GM21576 (cell line): ENCODE results near the gene ARRDC5.
"Not testable (repeated sequence)": the region's sequence is repeated elsewhere in the genome, so short reads cannot be mapped to it uniquely, and the experiment has no call there.

ENCODE experiments used
- ATAC-seq: cut with Tn5 transposase; IDR thresholded peaks from one replicate; pipeline ENCODE4 v1.9.1; 2021; ENCODE audit warnings: mild to moderate bottlenecking, moderate library complexity; ENCODE audit not compliant: unreplicated experiment

Gene ARRDC5

GRCh38 chr19:4910594-4911281, 8.0 kb upstream of the ARRDC5 start:
- ATAC-seq = no peak

GRCh38 chr19:4909897-4910593, 7.3 kb upstream of the ARRDC5 start:
- peak; percentile 65 for ATAC-seq

DNA sequence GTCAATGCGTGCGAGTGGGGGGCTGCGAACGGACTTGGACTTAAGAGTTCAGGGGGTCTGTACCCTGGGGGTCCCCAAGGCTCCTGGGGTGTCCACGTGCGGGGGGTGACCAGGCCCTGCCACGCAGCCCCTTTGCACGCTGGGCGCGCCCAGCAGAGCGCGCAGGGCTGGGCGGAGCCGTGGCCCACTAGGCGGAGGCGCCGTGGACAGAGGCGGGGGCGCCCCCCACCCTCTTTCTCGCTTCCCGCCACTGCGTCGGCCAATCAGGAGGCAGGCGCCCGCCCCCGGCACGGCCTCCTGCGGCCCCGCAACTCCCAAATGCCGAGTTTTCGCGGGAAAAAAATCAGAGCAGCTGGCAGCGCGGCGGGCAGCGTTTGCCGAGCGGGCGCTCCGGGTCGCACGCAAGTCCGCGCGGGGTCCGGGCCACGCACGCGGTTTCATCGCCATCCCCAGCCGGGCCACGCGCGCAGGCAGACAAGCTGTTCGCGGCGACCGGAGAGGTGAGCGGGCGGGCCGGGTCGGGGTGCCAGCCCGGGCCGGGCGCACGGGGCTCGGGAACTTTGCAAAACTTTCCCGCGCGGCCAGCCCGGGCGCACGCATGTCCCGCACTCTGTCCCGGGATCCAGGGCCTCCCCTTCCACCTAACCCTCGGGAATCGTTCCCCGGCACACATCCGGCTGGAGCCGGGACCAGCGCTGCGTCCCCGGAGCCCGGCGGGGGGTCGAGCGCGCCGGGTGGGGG, 6.6 kb upstream of the ARRDC5 start, which contains the start of gene UHRF1:
TSS of gene UHRF1 (plus strand) at position 346 of the 741 bp plus-strand sequence. CDS start 1,385 bp downstream, outside the sequence.
- no peak for ATAC-seq

GRCh38 chr19:4908781-4909155, 6.1 kb upstream of the ARRDC5 start:
- ATAC-seq = no peak

DNA sequence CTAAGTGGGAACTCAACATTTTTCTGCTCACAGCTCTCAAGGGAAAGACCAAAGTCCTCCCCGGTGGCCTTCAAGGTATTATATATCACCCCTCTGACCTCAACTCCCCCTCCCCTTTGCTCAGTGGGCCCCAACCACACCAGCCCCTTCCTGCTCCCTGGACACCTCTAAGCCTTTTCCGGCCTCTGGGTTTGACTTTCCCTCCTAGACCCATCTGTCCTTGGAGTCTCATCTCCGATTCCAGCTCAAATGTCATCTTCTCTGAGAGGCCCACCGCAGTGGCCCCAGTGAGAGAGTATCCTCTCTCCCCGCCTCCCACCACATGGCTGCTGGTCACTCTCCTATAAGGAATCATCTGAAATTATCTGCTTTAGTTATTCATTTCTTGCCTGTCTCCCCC, 5.7 kb upstream of the ARRDC5 start:
- no peak for ATAC-seq

GRCh38 chr19:4906963-4907362, 4.3 kb upstream of the ARRDC5 start:
- ATAC-seq = no peak

DNA sequence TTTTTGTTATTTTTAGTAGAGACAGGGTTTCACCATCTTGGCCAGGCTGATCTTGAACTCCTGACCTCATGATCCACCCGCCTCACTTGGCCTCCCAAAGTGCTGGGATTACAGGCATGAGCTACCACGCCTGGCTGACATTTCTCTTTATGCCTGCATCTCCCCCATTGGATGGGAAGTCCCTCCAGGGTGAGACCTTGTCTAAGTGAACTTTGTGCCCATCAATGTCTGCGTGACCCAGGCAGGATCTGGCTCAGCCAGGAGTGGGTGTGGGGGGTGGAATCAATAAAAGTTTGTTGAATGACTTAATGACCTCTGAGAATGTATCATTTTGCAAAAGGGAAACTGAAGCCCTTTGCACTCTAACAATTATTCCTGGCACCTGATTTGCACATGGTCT, 1.8 kb upstream of the ARRDC5 start:
- no peak for ATAC-seq

- ATAC-seq = not testable (repeated sequence)
Measured at GRCh38 chr19:4900879-4901278, 1.8 kb downstream of the ARRDC5 start.

DNA sequence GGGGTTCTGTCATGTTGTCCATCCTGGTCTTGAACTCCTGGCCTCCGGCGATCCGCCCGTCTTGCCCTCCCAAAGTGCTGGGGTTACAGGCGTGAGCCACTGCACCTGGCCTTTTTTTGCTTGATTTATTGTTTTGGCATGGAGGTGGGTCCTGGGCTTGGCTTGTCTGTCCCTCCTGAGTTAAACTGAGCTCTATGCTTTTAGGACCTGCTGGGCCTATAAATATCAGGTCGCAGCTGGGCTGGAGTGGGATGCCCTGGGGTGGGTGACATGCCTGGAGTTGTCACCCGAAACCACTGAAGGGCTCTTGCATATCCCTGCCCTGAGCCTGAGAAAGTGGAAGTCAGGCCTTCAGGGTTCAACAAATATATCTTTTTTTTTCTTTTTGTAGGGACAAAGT, 5.5 kb downstream of the ARRDC5 start:
- no peak for ATAC-seq

- ATAC-seq = no peak
Measured at GRCh38 chr19:4896372-4896771, 6.3 kb downstream of the ARRDC5 start.

GRCh38 chr19:4892962-4893361, 9.7 kb downstream of the ARRDC5 start:
- not testable (repeated sequence) for ATAC-seq

- ATAC-seq = no peak
Measured at GRCh38 chr19:4891066-4891465, 11.6 kb downstream of the ARRDC5 start.

DNA sequence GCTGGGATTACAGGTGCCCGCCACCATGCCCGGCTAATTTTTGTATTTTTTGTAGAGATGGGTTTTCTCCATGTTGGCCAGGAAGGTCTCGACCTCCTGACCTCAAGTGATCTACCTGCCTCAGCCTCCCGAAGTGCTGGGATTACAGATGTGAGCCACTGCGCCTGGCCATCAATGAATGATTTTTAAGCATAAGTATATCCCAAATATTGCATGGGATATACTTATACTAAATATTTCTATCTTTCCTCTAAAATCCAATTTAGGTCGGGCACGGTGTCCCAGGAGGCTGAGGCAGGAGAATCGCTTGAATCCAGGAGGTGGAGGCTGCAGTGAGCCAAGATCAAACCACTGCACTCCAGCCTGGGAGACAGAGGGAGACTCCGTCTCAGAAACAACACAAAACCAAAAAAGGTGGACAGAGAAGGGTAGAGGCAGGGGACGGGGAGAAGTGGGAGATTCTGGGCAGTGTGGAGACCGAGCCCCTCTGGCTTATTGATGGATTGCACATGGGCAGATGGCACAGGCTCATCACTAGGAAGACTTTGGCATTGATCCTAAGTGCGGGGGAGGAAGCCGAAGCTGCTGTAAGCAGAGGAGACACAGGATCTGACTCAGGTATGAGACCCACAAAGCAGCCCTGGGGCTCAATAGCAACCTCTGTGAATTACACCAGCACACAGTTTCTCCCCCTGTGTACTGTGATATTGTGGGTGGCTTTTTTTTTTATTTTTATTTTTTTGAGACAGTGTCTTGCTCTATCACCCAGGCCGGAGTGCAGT, 13.5 kb downstream of the ARRDC5 start:
- no peak for ATAC-seq

GRCh38 chr19:4887803-4888202, 14.9 kb downstream of the ARRDC5 start:
- ATAC-seq = not testable (repeated sequence)

- not testable (repeated sequence) for ATAC-seq
Measured at GRCh38 chr19:4884993-4885392, 17.7 kb downstream of the ARRDC5 start.

DNA sequence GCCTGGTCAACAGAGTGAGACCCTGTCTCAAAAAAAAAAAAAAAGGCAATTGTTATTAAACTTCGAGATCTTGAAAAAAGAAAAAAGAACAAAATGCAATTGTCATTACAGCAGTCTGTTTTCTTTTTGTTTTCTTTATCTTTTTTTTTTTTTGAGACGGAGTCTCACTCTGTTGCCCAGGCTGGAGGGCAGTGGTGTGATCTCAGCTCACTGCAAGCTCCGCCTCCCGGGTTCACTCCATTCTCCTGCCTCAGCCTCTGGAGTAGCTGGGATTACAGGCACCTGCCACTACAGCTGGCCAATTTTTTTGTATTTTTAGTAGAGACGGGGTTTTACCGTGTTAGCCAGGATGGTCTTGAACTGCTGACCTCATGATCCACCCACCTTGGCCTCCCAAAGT, 19.8 kb downstream of the ARRDC5 start:
- ATAC-seq = not testable (repeated sequence)

- ATAC-seq = no peak
Measured at GRCh38 chr19:4879041-4879440, 23.7 kb downstream of the ARRDC5 start.

GRCh38 chr19:4878491-4878968, 24.2 kb downstream of the ARRDC5 start:
- ATAC-seq = no peak

GRCh38 chr19:4877753-4878490, 24.8 kb downstream of the ARRDC5 start:
- ATAC-seq = no peak

DNA sequence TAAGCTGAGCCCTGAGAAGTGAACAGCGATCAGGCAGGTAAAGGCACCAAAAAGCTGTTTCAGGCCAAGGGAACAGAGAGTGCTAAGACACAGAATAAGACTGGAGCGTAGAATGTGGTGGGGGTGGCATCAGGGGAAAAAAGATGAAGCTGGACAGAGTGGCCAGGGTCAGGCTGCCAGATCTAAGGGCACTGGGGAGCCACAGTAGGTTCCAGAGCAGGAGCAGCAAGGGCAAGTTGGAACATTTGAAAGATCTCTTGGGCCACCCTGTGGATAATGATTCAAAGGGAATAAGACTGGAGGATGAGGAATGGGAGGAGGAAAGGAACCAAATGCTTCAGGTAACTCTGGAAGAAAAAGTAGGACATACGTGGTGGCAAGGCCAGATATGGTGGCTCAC, 28.8 kb downstream of the ARRDC5 start:
- ATAC-seq = no peak
